Measurements from ENCODE around the gene PRPF18. TPM values are rescaled to one million over a fixed set of nuclear protein-coding genes. Genes with fewer than 3 reads are reported as not detected.

Gene PRPF18
- total and polyA plus RNA-seq, 9 donors: 13.0 to 22.4 (median 18.2) TPM

DNA sequence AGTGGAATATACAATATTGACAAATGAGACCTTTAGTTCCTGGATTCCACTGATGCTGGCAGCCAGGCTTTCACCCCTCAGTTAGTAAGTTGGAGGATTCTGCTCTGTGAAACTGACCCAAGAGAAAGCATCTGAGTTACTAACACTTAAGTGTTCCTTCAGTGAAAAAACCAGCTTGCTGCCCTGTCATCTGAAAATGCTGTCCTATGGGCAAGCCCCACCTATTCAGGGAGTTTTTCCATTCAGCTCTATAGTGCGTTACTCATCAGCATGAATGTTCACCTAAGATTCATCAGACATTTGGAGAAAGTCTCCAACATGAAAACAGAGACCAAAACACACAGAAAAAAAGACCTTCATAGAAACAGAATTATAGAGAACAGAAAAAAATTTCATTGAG is 37.9 kb downstream of the PRPF18 start:
- no peaks in the 10 kb centered on the region for H3K9me3 ChIP-seq
- peaks cover 1% of the 10 kb centered on the region for H3K4me1 ChIP-seq (ENCODE audit: insufficient read depth)
- no peak for DNase-seq
- no peak for TF ChIP-seq EP300 (IDR thresholded peaks at IDR 0.05)
- TF ChIP-seq, protein P1, sequence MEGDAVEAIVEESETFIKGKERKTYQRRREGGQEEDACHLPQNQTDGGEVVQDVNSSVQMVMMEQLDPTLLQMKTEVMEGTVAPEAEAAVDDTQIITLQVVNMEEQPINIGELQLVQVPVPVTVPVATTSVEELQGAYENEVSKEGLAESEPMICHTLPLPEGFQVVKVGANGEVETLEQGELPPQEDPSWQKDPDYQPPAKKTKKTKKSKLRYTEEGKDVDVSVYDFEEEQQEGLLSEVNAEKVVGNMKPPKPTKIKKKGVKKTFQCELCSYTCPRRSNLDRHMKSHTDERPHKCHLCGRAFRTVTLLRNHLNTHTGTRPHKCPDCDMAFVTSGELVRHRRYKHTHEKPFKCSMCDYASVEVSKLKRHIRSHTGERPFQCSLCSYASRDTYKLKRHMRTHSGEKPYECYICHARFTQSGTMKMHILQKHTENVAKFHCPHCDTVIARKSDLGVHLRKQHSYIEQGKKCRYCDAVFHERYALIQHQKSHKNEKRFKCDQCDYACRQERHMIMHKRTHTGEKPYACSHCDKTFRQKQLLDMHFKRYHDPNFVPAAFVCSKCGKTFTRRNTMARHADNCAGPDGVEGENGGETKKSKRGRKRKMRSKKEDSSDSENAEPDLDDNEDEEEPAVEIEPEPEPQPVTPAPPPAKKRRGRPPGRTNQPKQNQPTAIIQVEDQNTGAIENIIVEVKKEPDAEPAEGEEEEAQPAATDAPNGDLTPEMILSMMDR (IDR thresholded peaks at IDR 0.05): no peak
- no peak for TF ChIP-seq POLR2A (IDR thresholded peaks at IDR 0.05)
- no peaks in the 10 kb centered on the region for H3K36me3 ChIP-seq
- no peak overlapping the region for H3K27ac ChIP-seq
- H3K27me3 ChIP-seq: no peaks in the 10 kb centered on the region
- H3K4me3 ChIP-seq: no peak overlapping the region
- WGBS, 3 donors: 93 to 97% (median 96%) methylated on average over 1 of the region's 1 CpG
- intact Hi-C loops (cut with DNase I): no loop called here

DNA sequence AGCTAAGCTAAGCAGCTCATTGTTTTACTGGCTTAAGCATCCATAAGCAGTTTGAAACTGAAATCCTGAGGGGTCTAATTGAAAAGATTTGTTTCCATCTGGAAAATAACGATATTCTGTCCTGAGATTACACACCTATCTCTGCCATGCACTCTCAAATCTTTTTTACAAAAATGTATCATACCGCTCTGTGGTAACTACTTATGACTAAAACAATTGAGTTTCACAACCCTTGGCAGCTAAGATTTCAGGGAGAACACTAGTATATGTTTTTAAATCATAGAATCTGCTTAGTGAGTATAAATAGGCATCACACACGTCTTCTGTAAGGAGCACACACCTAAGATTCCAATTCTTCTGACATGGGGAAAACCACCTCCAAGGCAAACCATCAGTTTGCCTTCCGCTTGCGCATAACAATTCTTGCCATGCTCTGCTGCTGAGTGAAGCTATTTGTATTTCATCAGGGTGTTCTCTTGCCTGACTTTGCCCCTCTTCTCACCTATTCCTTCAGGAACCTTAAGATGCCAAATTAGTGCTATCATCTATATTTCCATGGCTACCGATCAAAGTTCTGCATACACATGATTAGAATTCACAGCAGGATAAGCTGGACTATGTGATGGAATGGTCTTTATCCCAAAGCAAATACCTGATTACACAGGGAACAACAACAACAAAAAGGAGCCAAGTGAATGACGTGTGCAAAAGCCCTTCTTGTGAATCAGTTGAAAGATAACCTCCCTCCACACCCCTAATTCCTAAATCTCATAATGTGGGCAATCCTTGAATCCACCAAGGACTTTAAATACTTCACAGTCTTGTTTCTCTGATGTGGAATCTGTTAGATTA is 40.9 kb downstream of the PRPF18 start:
- intact Hi-C loops (cut with DNase I): no loop called here
- H3K27me3 ChIP-seq: no peaks in the 10 kb centered on the region
- no peak overlapping the region for H3K4me3 ChIP-seq
- WGBS, 3 donors: 91 to 93% (median 92%) methylated on average over 7 of the region's 7 CpGs
- H3K4me1 ChIP-seq (ENCODE audit: insufficient read depth): peaks cover 1% of the 10 kb centered on the region
- H3K27ac ChIP-seq: no peak overlapping the region
- H3K36me3 ChIP-seq: no peaks in the 10 kb centered on the region
- TF ChIP-seq POLR2A (IDR thresholded peaks at IDR 0.05): no peak
- TF ChIP-seq, protein P1 (IDR thresholded peaks at IDR 0.05): no peak
- TF ChIP-seq EP300 (IDR thresholded peaks at IDR 0.05): no peak
- no peaks in the 10 kb centered on the region for H3K9me3 ChIP-seq
- no peak for DNase-seq

DNA sequence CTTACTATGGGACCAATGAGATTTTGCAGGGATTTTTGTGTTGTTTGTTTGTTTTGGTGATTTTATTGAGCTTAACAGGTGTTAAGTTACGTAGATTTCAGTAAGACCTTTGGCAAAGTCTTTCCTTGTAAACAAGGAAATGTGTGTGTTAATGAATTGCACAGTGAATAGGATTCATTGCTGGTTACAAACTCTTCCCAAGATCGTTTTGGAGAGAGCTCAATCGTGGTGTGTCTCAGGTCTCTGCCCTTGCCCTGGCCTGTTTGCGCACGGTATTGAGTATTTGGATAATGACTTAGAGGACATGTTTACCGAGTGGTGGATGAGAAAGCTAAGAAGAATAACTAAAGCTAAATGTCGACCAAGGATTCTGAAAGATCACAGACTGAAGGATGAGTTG is 41.9 kb downstream of the PRPF18 start:
- no peaks in the 10 kb centered on the region for H3K27me3 ChIP-seq
- H3K4me3 ChIP-seq: no peak overlapping the region
- TF ChIP-seq, protein P1 (IDR thresholded peaks at IDR 0.05): no peak
- TF ChIP-seq EP300 (IDR thresholded peaks at IDR 0.05) (no peak), POLR2A (IDR thresholded peaks at IDR 0.05) (no peak)
- H3K36me3 ChIP-seq: no peaks in the 10 kb centered on the region
- intact Hi-C loops (cut with DNase I): no loop called here
- no peaks in the 10 kb centered on the region for H3K9me3 ChIP-seq
- no peak overlapping the region for H3K27ac ChIP-seq
- 64 to 69% (median 65%) methylated on average over 7 of the region's 7 CpGs for WGBS, 3 donors
- no peak for DNase-seq
- peaks cover 1% of the 10 kb centered on the region for H3K4me1 ChIP-seq (ENCODE audit: insufficient read depth)

DNA sequence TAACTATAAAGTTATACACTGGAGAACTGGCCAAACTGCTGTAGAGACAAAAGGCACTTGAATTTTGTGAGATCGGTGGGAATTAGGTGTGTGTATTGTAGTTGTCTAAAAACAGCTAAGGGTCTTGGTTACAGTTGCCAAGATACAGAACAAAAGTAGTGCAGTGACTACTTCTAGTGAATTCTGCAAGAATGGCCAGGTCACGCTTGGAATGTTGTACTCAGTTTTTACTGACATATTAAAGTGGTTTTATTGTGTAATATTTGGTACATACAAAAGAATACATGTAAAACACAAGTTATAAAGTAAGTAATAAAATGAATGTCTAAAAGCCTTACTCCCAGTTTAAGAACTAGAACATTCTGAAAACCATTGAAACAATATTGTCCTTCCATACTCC is 42.4 kb downstream of the PRPF18 start:
- Histone ChIP-seq H3K9me3 (no peaks in the 10 kb centered on the region), H3K27me3 (no peaks in the 10 kb centered on the region), H3K27ac (no peak overlapping the region), H3K4me3 (no peak overlapping the region), H3K4me1 (ENCODE audit: insufficient read depth) (peaks cover 1% of the 10 kb centered on the region), H3K36me3 (no peaks in the 10 kb centered on the region)
- 86 to 90% (median 86%) methylated on average over 2 of the region's 2 CpGs for WGBS, 3 donors
- intact Hi-C loops (cut with DNase I): no loop called here
- no peak for DNase-seq
- TF ChIP-seq EP300 (IDR thresholded peaks at IDR 0.05): no peak
- TF ChIP-seq, protein P1 (IDR thresholded peaks at IDR 0.05): no peak
- no peak for TF ChIP-seq POLR2A (IDR thresholded peaks at IDR 0.05)
